Natural killer cell (primary cell): ENCODE data around the gene SAMM50. TPM values are rescaled to one million over a fixed set of nuclear protein-coding genes. Genes with fewer than 3 reads are reported as not detected.
A peak's percentile ranks its signal among the peaks of the same experiment; 100 is the strongest.

Experiments
- ATAC-seq, 3 donors: fragments of 150-1000 bp in 2 of 3; fragments of 200-7000 bp in 1 of 3; cut with Tn5 transposase; 1 replicate in 1 of 3; 2 replicates in 2 of 3; pipeline ENCODE4 v1.10.0; 2021; ENCODE audit warnings: mild to moderate bottlenecking in 2 of 3, moderate library complexity in 2 of 3
- DNase-seq, 2 donors: peaks; one replicate each; pipeline versions ENCODE4 v3.0.0 to v3.0.0-alpha.2; 2013 to 2021; ENCODE audit warnings: mixed read lengths in 1 of 2
- H3K27ac ChIP-seq: one replicate; pipeline ENCODE4 v1.5.1; 2013; ENCODE audit warnings: mild to moderate bottlenecking, low read length
- H3K27me3 ChIP-seq: one replicate; pipeline ENCODE4 v1.6.1; 2013; ENCODE audit warnings: low read length; ENCODE audit not compliant: control insufficient read depth, insufficient read depth
- H3K36me3 ChIP-seq: one replicate; pipeline ENCODE4 v1.6.1; 2013; ENCODE audit warnings: low read length; ENCODE audit not compliant: control insufficient read depth, insufficient read depth
- H3K4me1 ChIP-seq: one replicate; pipeline ENCODE4 v1.6.1; 2013; ENCODE audit warnings: low read length; ENCODE audit not compliant: control insufficient read depth, insufficient read depth
- H3K4me3 ChIP-seq: one replicate; pipeline ENCODE4 v1.5.1; 2013; ENCODE audit warnings: low read length
- H3K9me3 ChIP-seq: one replicate; pipeline ENCODE4 v1.6.1; 2013; ENCODE audit warnings: low read length; ENCODE audit not compliant: control insufficient read depth, insufficient read depth
- H3K27ac Mint-ChIP-seq, 2 donors: one replicate each; pipeline ENCODE4 v1.8.0; 2022; ENCODE audit warnings: mild to moderate bottlenecking in 2 of 2, mixed read lengths in 2 of 2, moderate library complexity in 1 of 2
- H3K27me3 Mint-ChIP-seq, 2 donors: one replicate each; pipeline ENCODE4 v1.8.0; 2022; ENCODE audit warnings: low read depth in 2 of 2, mixed read lengths in 2 of 2
- H3K36me3 Mint-ChIP-seq: one replicate; pipeline ENCODE4 v1.8.0; 2022; ENCODE audit warnings: mixed read lengths
- H3K4me1 Mint-ChIP-seq, 2 donors: one replicate each; pipeline ENCODE4 v1.8.0; 2022; ENCODE audit warnings: mixed read lengths in 2 of 2
- H3K4me3 Mint-ChIP-seq: one replicate; pipeline ENCODE4 v1.8.0; 2022; ENCODE audit warnings: mild to moderate bottlenecking, moderate library complexity, mixed read lengths
- H3K9me3 Mint-ChIP-seq, 2 donors: one replicate each; pipeline ENCODE4 v1.8.0; 2022; ENCODE audit warnings: mixed read lengths in 2 of 2
- CTCF ChIP-seq: fragments of 200-600 bp; IDR thresholded peaks from one replicate; pipeline ENCODE4 v1.8.0; 2022; ENCODE audit warnings: antibody characterized with exemption
- WGBS: methylation state at CpG from one replicate; pipeline ENCODE4 v1.1.7; 2013; ENCODE audit warnings: missing lambda C conversion rate; ENCODE audit not compliant: insufficient coverage; 5-methylcytosine and 5-hydroxymethylcytosine counted together
- intact Hi-C: fragments of 100-400 bp; cut with micrococcal nuclease; formaldehyde crosslinking; loops from one replicate; pipeline ENCODE4 v1.14.2; 2022
- total RNA-seq, 4 donors: library from RNA; stranded (reverse); fragments of 120-200 nt in 1 of 4; gene quantifications; one replicate each; pipeline versions ENCODE4 v1.2.3 to v1.2.4, GENCODE V29; 2013 to 2022

The SAMM50 gene
- total RNA-seq, 3 donors from 2014 or later (not counting 1 experiment from before 2014, with no cell fraction given) = 25.9 to 30.6 (median 29.7) TPM

GRCh38 chr22:44023404-44024287 is 68.4 kb downstream of the SAMM50 start:
- intact Hi-C loops = no loop called here
- peak; percentile 19 to 51 for DNase-seq
- H3K4me1 ChIP-seq = peaks cover 37% of the 10 kb centered on the region
- Mint-ChIP-seq H3K36me3 (no peaks in the 10 kb centered on the region), H3K27ac (peak overlapping the region in 1 of 2 donors; percentile 35), H3K4me1 (peaks cover 27 to 30% of the 10 kb centered on the region in 2 donors), H3K9me3 (no peaks in the 10 kb centered on the region), H3K27me3 (peaks cover 12 to 18% of the 10 kb centered on the region in 2 donors), H3K4me3 (peak overlapping the region; percentile 78)
- TF ChIP-seq CTCF = no peak
- no peaks in the 10 kb centered on the region for H3K9me3 ChIP-seq
- peak overlapping the region; percentile 24 for H3K27ac ChIP-seq
- WGBS = 6% methylated on average over 52 of the region's 54 CpGs
- no peaks in the 10 kb centered on the region for H3K27me3 ChIP-seq
- peak; percentile 21 to 44 (median 32) for ATAC-seq
- peak overlapping the region; percentile 41 for H3K4me3 ChIP-seq
- H3K36me3 ChIP-seq = no peaks in the 10 kb centered on the region

GRCh38 chr22:44024288-44024921 is 69.2 kb downstream of the SAMM50 start, which contains the start of gene PARVB:
PARVB (plus strand) TSS chr22:44024302; CDS start chr22:44024340, 38 bp downstream.
- H3K36me3 ChIP-seq = no peaks in the 10 kb centered on the region
- Mint-ChIP-seq H3K36me3 (no peaks in the 10 kb centered on the region), H3K9me3 (no peaks in the 10 kb centered on the region), H3K4me1 (peaks cover 27 to 30% of the 10 kb centered on the region in 2 donors), H3K4me3 (peak within 1 kb of the TSS; percentile 83), H3K27me3 (peaks cover 12 to 18% of the 10 kb centered on the region in 2 donors), H3K27ac (peak within 1 kb of the TSS in 1 of 2 donors; percentile 98)
- H3K4me3 ChIP-seq = peak within 1 kb of the TSS; percentile 41
- intact Hi-C loops = no loop called here
- peak in 1 of 2 donors; percentile 48 for DNase-seq
- peak; percentile 1 to 16 (median 8) for ATAC-seq
- H3K9me3 ChIP-seq = no peaks in the 10 kb centered on the region
- WGBS = under 1% methylated on average over 83 of the region's 83 CpGs
- peaks cover 37% of the 10 kb centered on the region for H3K4me1 ChIP-seq
- no peaks in the 10 kb centered on the region for H3K27me3 ChIP-seq
- H3K27ac ChIP-seq = peak within 1 kb of the TSS; percentile 78
- no peak for TF ChIP-seq CTCF

GRCh38 chr22:44025171-44026065 is 70.2 kb downstream of the SAMM50 start:
- H3K27me3 Mint-ChIP-seq = peaks cover 12 to 18% of the 10 kb centered on the region in 2 donors
- Histone ChIP-seq H3K36me3 (no peaks in the 10 kb centered on the region), H3K9me3 (no peaks in the 10 kb centered on the region), H3K4me3 (peak overlapping the region; percentile 35), H3K27me3 (no peaks in the 10 kb centered on the region), H3K4me1 (peaks cover 37% of the 10 kb centered on the region), H3K27ac (peak overlapping the region; percentile 78)
- H3K4me1 Mint-ChIP-seq = peaks cover 27 to 30% of the 10 kb centered on the region in 2 donors
- WGBS = 74% methylated on average over 26 of the region's 26 CpGs
- ATAC-seq = no peak
- intact Hi-C loops = no loop called here
- peak in 1 of 2 donors; percentile 19 for DNase-seq
- H3K36me3 Mint-ChIP-seq = no peaks in the 10 kb centered on the region
- H3K4me3 Mint-ChIP-seq = peak overlapping the region; percentile 83
- TF ChIP-seq CTCF = no peak
- H3K9me3 Mint-ChIP-seq = no peaks in the 10 kb centered on the region
- H3K27ac Mint-ChIP-seq = peak overlapping the region; percentile 90 to 98
